ENCODE results near the gene NLRC3.
A peak's percentile ranks its signal among the peaks of the same experiment; 100 is the strongest.
"Not testable (repeated sequence)": the region's sequence is repeated elsewhere in the genome, so short reads cannot be mapped to it uniquely, and the experiment has no call there.

NLRC3 gene

DNA sequence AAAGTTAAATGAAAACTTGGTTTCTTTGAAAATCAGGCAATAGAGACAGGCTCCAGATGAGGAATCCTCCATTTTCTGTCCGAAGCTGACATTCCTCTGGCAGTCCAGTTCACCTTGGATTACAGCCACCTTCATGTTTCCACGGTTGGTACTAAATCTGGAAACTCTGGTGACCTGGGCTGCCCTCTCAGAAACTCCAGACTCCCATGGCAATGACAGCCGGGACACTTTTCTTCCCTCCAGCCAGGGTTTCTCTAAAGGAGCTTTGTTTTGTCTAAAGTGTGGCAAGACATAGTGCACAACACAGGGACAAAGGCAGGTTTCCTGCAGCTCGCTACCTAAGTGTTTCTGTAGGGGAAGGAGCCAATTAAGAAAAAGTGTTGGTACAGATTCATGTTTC, 40.4 kb downstream of the NLRC3 start:
- H3K9me3 Mint-ChIP-seq, result no peaks in the 10 kb centered on the region
- peaks cover 53% of the 10 kb centered on the region for H3K36me3 Mint-ChIP-seq (ENCODE audit: low read depth)
- DNase-seq (ENCODE audit: low spot score), result no peak
- no peak overlapping the region for H3K27ac Mint-ChIP-seq
- H3K4me1 Mint-ChIP-seq (ENCODE audit: low read depth), result no peaks in the 10 kb centered on the region
- no peaks in the 10 kb centered on the region for H3K27me3 Mint-ChIP-seq (ENCODE audit: low read depth)
- no peak overlapping the region for H3K4me3 Mint-ChIP-seq

DNA sequence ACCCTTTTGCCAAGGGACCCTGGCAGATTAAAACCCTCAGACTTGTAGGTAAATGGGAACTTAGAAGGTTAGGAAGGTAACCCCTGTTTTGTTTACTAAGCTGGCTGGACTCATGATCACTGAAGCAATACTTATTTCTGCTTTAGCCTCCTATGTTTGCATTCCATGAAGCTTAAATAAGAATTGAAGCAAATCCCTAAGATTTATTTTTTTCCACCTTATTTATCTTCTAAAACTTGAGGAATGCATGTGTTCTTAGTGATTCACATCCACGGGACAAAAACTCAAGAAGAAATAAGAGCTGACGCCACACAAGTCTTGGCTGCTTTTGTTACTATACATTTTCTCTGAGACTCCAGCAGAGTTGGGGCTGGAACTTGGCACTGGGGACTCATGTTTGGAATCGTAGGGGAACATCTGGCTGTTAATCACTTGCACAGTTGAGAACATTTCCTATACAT, 40.9 kb downstream of the NLRC3 start:
- no peaks in the 10 kb centered on the region for H3K27me3 Mint-ChIP-seq (ENCODE audit: low read depth)
- no peak overlapping the region for H3K4me3 Mint-ChIP-seq
- H3K36me3 Mint-ChIP-seq (ENCODE audit: low read depth), result peaks cover 51% of the 10 kb centered on the region
- no peaks in the 10 kb centered on the region for H3K4me1 Mint-ChIP-seq (ENCODE audit: low read depth)
- no peaks in the 10 kb centered on the region for H3K9me3 Mint-ChIP-seq
- DNase-seq (ENCODE audit: low spot score), result no peak
- no peak overlapping the region for H3K27ac Mint-ChIP-seq

DNA sequence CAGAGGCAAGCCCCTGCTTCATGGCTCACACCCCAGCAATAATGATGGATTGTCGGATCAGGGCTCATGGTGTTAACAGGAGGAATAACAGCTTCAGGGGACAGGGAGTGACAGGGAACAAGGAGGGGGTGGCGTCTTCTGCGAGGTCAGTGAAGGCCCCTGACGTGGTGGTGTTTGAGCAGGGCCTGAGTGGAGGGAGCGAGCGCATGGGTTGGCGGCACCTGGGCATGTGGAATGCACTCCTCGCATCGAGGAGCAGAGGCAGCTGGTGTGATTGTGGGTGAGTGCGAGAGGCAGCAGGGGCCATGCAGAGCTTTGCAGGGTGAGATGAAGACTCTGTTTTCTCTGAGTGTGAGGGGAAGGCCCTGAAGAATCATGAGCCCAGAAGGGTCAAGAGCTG, 43.1 kb downstream of the NLRC3 start:
- Mint-ChIP-seq H3K36me3 (ENCODE audit: low read depth) (peaks cover 44% of the 10 kb centered on the region), H3K4me3 (no peak overlapping the region), H3K9me3 (no peaks in the 10 kb centered on the region), H3K27me3 (ENCODE audit: low read depth) (no peaks in the 10 kb centered on the region), H3K4me1 (ENCODE audit: low read depth) (no peaks in the 10 kb centered on the region), H3K27ac (peak overlapping the region; percentile 68)
- DNase-seq (ENCODE audit: low spot score), result no peak

DNA sequence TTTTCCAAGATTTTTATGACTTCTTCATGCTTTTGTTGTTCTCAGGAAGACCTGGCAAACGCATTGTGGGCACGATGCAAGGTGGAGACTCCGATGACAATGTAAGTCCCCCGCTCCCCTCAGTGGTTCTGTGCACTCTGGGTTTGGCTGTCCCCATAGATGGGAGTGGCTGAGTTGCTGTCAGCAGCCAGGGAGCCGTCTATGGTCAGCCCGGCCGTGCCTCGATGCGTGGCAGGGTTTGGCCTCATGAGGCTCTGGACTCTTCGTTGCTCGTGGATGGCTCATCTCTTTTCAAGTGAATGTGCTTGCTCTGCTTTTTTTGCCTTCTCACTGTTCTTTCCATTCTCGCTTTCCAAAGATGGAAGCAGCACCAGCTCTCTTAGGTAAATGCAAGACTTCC, 44.5 kb downstream of the NLRC3 start:
- H3K27ac Mint-ChIP-seq, result no peak overlapping the region
- H3K9me3 Mint-ChIP-seq, result no peaks in the 10 kb centered on the region
- no peaks in the 10 kb centered on the region for H3K4me1 Mint-ChIP-seq (ENCODE audit: low read depth)
- peaks cover 48% of the 10 kb centered on the region for H3K36me3 Mint-ChIP-seq (ENCODE audit: low read depth)
- H3K4me3 Mint-ChIP-seq, result no peak overlapping the region
- no peaks in the 10 kb centered on the region for H3K27me3 Mint-ChIP-seq (ENCODE audit: low read depth)
- DNase-seq (ENCODE audit: low spot score), result no peak

DNA sequence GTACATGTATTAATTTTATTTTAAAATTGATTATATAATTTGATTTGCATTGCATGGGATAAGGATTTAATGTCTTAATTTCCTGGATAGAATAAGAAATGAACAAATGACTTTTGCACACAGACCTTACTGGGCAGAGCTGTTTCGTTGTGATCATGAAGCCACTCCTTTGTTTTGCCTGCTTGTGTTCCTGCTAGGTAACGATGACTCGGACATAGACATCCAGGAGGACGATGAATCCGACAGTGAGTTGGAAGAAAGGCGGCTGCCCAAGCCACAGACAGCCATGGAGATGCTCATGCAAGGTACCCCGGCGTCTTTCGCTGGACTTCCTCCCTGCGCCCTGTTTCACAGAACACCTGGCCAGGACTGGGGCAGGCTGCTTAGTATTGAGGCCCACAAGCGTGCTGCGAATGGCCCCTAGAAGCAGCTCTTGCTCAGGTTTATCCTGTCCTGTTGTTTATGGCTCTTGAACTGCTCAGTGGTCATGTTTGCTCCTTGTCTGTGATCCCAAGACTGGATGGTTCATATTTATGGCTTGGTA, 46.8 kb downstream of the NLRC3 start:
- Mint-ChIP-seq H3K4me1 (ENCODE audit: low read depth) (peaks cover 5% of the 10 kb centered on the region), H3K9me3 (no peaks in the 10 kb centered on the region), H3K27me3 (ENCODE audit: low read depth) (no peaks in the 10 kb centered on the region), H3K27ac (no peak overlapping the region), H3K4me3 (no peak overlapping the region), H3K36me3 (ENCODE audit: low read depth) (peaks cover 48% of the 10 kb centered on the region)
- DNase-seq (ENCODE audit: low spot score), result no peak

DNA sequence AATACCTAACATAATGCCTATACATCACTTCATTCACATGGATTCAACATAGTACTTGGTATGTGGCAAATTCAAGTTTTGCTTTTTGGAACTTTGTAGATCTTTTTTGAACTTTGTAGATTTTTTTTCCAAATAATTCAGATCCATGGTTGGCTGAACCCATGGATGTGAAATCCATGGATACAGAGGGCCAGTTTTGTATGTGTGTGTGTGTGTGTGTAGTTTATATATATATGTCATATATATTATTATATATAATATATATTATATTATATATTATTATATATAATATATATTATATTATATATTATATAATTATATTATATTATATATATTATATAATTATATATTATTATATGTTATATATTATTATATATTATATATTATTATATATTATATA, 48.0 kb downstream of the NLRC3 start:
- H3K27ac Mint-ChIP-seq, result no peak overlapping the region
- peaks cover 42% of the 10 kb centered on the region for H3K36me3 Mint-ChIP-seq (ENCODE audit: low read depth)
- H3K4me3 Mint-ChIP-seq, result no peak overlapping the region
- H3K27me3 Mint-ChIP-seq (ENCODE audit: low read depth), result no peaks in the 10 kb centered on the region
- no peaks in the 10 kb centered on the region for H3K9me3 Mint-ChIP-seq
- H3K4me1 Mint-ChIP-seq (ENCODE audit: low read depth), result peaks cover 5% of the 10 kb centered on the region
- no peak for DNase-seq (ENCODE audit: low spot score)

DNA sequence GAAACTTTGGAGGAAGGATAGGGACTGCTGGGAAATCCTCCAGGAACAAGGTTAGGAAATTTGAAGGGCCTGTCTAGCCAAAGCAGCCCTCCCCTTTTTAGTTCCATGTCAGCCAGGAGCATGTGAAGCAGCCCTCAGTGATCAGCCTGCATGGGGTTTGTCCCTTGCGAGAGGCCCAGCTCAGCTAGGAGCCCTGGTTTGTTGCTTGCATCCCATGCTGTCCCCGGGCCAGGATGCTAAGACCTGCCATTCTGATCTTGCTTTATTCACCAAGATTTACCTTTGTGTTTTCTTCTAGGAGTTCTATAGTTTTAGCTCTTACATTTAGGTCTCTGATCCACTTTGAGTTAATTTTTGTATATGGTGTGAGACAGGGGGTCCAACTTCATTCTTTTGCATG, 48.8 kb downstream of the NLRC3 start:
- Mint-ChIP-seq H3K9me3 (no peaks in the 10 kb centered on the region), H3K27ac (no peak overlapping the region), H3K4me3 (no peak overlapping the region), H3K27me3 (ENCODE audit: low read depth) (no peaks in the 10 kb centered on the region), H3K4me1 (ENCODE audit: low read depth) (peaks cover 5% of the 10 kb centered on the region), H3K36me3 (ENCODE audit: low read depth) (peaks cover 39% of the 10 kb centered on the region)
- DNase-seq (ENCODE audit: low spot score), result no peak

DNA sequence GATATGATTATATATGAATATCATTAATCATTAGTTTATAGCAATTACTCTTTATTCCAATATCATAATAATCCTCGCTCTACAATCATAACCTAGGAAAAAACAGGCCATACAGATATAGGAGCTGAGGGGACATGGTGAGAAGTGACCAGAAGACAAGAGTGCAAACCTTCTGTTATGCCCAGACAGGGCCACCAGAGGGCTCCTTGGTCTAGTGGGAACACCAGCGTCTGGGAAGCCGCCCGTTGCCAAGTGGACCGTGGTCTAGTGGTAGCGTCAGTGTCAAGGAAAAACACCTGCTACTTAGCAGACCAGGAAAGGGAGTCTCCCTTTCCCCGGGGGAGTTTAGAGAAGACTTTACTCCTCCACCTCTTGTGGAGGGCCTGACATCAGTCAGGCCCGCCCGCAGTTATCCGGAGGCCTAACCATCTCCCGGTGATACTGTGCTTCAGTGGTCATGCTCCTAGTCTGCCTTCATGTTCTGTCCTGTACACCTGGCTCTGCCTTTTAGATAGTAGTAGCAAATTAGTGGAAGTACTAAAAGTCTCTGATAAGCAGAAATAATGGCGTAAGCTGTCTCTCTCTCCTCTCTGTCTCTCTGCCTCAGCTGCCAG, 49.9 kb downstream of the NLRC3 start:
- not testable (repeated sequence) for H3K27ac Mint-ChIP-seq; H3K4me3 Mint-ChIP-seq; H3K4me1 Mint-ChIP-seq (ENCODE audit: low read depth); H3K9me3 Mint-ChIP-seq; H3K27me3 Mint-ChIP-seq (ENCODE audit: low read depth); DNase-seq (ENCODE audit: low spot score)
- peaks cover 38% of the 10 kb centered on the region for H3K36me3 Mint-ChIP-seq (ENCODE audit: low read depth)

DNA sequence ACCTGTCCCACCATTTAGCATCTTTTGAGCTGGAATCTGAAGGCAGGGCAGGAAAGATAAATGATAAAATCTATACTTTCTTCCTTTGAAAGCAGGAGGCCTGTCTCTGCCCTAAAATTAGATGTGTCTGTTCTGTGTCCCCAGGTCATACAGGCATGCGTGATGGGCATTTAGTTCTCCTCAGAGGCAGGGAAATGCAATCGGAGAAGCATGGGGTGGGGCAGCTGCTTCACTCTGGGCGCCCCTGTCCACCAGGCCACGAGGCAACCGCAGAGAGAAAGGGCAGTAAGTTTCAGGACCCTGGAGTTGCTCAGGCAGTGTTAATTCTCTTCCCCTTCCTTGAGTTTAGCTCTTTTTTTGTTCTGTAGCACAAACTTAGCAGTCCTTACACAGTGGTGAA, 51.3 kb downstream of the NLRC3 start:
- no peaks in the 10 kb centered on the region for H3K27me3 Mint-ChIP-seq (ENCODE audit: low read depth)
- DNase-seq (ENCODE audit: low spot score), result no peak
- peaks cover 35% of the 10 kb centered on the region for H3K36me3 Mint-ChIP-seq (ENCODE audit: low read depth)
- peaks cover 5% of the 10 kb centered on the region for H3K4me1 Mint-ChIP-seq (ENCODE audit: low read depth)
- H3K9me3 Mint-ChIP-seq, result no peaks in the 10 kb centered on the region
- no peak overlapping the region for H3K27ac Mint-ChIP-seq
- H3K4me3 Mint-ChIP-seq, result no peak overlapping the region

DNA sequence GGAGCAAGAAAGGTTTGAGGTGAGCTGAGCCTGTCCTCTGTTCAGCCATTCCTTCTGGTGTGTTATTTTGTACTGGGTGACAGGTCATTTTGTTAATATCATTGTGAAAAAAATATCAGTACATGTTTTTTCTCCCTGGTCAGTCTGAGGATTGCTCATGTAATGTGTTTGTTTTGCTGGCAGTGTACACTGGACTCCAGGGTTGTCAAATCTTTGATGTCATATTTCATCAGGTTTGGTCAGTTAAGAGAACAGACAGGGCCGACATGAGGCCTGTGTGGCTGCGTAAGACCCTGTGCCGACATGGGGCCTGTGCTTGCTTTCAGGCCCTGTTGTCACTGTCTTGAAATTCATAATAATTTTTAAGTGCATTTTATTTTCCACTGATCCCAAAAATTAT, 53.9 kb downstream of the NLRC3 start:
- H3K4me1 Mint-ChIP-seq (ENCODE audit: low read depth), result peaks cover 8% of the 10 kb centered on the region
- DNase-seq (ENCODE audit: low spot score), result no peak
- H3K9me3 Mint-ChIP-seq, result no peaks in the 10 kb centered on the region
- H3K4me3 Mint-ChIP-seq, result no peak overlapping the region
- no peaks in the 10 kb centered on the region for H3K27me3 Mint-ChIP-seq (ENCODE audit: low read depth)
- H3K27ac Mint-ChIP-seq, result no peak overlapping the region
- H3K36me3 Mint-ChIP-seq (ENCODE audit: low read depth), result peaks cover 41% of the 10 kb centered on the region

DNA sequence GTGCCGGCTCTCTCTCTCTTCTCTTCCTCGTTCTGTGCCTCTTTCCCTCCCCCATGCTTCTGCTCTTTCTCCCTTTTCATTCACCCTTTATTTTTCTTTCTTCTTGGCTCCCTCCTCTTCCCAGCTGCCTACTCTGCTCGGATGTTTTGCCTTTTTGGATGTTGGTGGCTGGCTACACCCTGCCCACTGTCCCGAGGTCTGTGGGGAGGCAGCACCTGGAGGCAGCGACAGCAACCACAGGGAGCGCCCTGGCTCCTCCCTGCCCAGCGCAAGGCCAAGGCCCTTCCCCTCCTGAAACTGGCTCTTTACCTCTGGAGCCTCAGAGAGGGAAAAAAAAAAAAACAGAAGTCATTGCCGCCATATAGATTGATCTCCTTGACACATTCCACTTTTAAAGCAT, 56.4 kb downstream of the NLRC3 start:
- DNase-seq (ENCODE audit: low spot score), result no peak
- no peak overlapping the region for H3K4me3 Mint-ChIP-seq
- H3K9me3 Mint-ChIP-seq, result no peaks in the 10 kb centered on the region
- peaks cover 4% of the 10 kb centered on the region for H3K4me1 Mint-ChIP-seq (ENCODE audit: low read depth)
- peaks cover 37% of the 10 kb centered on the region for H3K36me3 Mint-ChIP-seq (ENCODE audit: low read depth)
- no peak overlapping the region for H3K27ac Mint-ChIP-seq
- H3K27me3 Mint-ChIP-seq (ENCODE audit: low read depth), result no peaks in the 10 kb centered on the region

DNA sequence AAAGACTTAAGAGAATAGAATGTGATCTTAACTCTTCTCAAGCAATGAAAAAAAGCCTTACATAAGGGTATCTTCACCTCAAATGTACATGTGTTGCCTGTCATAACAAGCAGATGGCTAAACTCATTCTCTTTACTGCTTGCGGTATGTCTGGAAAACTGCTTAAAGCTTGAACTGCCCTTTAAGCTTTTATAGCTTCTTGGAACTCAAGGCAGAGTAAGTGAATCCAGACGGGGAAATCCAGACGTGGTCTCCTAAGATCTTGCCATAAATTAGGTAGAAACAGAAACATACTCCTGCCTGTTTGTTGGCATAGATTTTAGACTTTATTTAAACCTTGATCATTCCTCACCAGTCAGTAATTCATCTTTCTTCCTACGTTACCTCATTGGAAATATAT, 56.8 kb downstream of the NLRC3 start:
- H3K36me3 Mint-ChIP-seq (ENCODE audit: low read depth), result peaks cover 37% of the 10 kb centered on the region
- H3K4me1 Mint-ChIP-seq (ENCODE audit: low read depth), result peaks cover 3% of the 10 kb centered on the region
- no peak overlapping the region for H3K27ac Mint-ChIP-seq
- no peaks in the 10 kb centered on the region for H3K9me3 Mint-ChIP-seq
- H3K4me3 Mint-ChIP-seq, result no peak overlapping the region
- no peaks in the 10 kb centered on the region for H3K27me3 Mint-ChIP-seq (ENCODE audit: low read depth)
- DNase-seq (ENCODE audit: low spot score), result no peak

DNA sequence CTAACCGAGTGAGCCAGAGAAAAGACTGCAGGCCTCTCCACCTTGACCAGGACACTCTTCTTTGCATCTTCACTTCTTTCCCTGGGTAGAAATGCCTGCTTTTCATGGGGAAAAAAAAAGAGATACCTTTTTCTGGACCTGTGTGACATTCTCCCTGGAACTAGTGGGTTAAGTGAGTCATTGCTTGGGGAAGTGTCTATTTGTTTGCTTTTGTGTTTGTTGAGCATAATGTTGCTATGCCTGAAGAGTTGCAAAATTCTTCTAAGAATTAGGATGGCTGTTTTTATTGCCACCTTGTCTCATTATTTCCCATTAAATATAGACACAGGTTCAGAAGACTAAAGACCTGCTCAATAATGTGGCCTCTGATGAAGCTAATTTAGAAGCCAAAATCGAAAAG, 57.6 kb downstream of the NLRC3 start:
- H3K27ac Mint-ChIP-seq, result no peak overlapping the region
- no peak for DNase-seq (ENCODE audit: low spot score)
- no peaks in the 10 kb centered on the region for H3K27me3 Mint-ChIP-seq (ENCODE audit: low read depth)
- no peak overlapping the region for H3K4me3 Mint-ChIP-seq
- H3K36me3 Mint-ChIP-seq (ENCODE audit: low read depth), result peaks cover 43% of the 10 kb centered on the region
- no peaks in the 10 kb centered on the region for H3K9me3 Mint-ChIP-seq
- peaks cover 3% of the 10 kb centered on the region for H3K4me1 Mint-ChIP-seq (ENCODE audit: low read depth)

DNA sequence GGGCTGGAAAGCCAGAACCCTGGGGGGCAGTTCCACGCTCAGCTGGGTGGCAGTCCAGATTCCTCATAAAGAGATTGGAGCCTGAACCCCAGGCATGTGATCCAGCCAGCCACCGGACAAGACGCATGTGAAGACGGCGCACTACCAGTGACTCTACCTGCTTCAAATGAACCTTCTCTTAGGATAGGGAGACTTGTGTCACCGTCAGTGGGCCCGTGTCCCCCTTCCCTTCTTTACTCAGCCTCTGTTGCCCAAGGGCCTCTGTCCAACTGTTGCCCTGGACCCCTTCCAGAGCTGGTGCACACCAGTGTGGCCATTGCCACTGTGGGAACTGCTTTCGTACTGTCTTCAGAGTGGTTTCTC, 58.2 kb downstream of the NLRC3 start:
- H3K4me1 Mint-ChIP-seq (ENCODE audit: low read depth), result peaks cover 7% of the 10 kb centered on the region
- H3K27ac Mint-ChIP-seq, result no peak overlapping the region

DNA sequence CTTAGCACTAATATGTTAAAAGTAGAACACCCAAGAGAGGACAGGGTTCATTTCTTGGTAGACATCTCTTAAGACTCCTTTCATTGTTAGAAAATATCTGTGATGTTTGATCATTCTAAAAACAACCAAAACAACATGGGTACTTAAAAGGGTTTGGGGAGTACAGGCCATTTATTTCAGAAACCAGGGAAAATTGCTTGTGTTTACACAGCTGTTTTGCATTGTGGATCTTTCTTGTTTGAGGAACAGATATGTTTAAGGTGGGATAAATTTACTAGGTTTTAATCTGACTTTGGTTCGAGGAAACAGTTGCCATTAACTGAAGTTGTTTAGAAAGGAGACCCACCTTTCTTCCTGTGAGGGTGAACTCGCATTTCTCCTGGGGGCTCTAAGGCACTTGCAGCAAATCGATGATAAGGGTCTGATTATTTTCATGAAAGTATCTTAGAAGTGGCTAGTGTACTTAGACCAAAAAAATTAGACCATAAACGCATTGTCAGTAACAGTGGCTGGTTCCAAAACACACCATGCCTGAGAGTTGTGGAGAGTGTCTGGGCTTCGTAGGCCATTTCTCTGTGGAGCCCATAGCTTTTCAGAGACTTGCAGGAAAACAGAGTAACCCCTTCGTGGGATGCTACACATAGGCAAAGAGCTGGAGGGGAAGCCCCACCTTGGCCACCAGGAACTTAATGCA, 58.8 kb downstream of the NLRC3 start:
- no peak overlapping the region for H3K27ac Mint-ChIP-seq
- peaks cover 12% of the 10 kb centered on the region for H3K4me1 Mint-ChIP-seq (ENCODE audit: low read depth)
- no peaks in the 10 kb centered on the region for H3K9me3 Mint-ChIP-seq
- H3K36me3 Mint-ChIP-seq (ENCODE audit: low read depth), result peaks cover 50% of the 10 kb centered on the region
- no peak for DNase-seq (ENCODE audit: low spot score)
- H3K4me3 Mint-ChIP-seq, result no peak overlapping the region
- H3K27me3 Mint-ChIP-seq (ENCODE audit: low read depth), result no peaks in the 10 kb centered on the region

More for the DNA sequence above, 58.2 kb downstream of the NLRC3 start:
- peaks cover 48% of the 10 kb centered on the region for H3K36me3 Mint-ChIP-seq (ENCODE audit: low read depth)
- no peaks in the 10 kb centered on the region for H3K9me3 Mint-ChIP-seq
- DNase-seq (ENCODE audit: low spot score), result no peak
- no peaks in the 10 kb centered on the region for H3K27me3 Mint-ChIP-seq (ENCODE audit: low read depth)
- no peak overlapping the region for H3K4me3 Mint-ChIP-seq
